SU-DHL-6 (cell line): ENCODE results near the gene DSCAML1.

Source experiments
- H2AFZ ChIP-seq: fragments of 200-600 bp; sonication (generic); 2 replicates; pipeline ENCODE4 v1.6.1; 2014; ENCODE audit warnings: low read depth, mild to moderate bottlenecking, moderate library complexity, mixed read lengths, antibody characterized with exemption, low read length; ENCODE audit not compliant: severe bottlenecking
- H3F3A ChIP-seq: fragments of 200-600 bp; shearing (Covaris generic); 2 replicates; pipeline ENCODE4 v1.6.0; 2016; ENCODE audit warnings: antibody characterized with exemption, mild to moderate bottlenecking; ENCODE audit not compliant: insufficient read depth
- H3K27ac ChIP-seq: fragments of 200-600 bp; sonication (generic); 2 replicates; pipeline ENCODE4 v1.5.1; 2016; ENCODE audit warnings: low read depth, mild to moderate bottlenecking, low read length, moderate library complexity, mixed read lengths
- H3K27me3 ChIP-seq: fragments of 200-600 bp; sonication (generic), shearing (Covaris generic); 2 replicates; pipeline ENCODE4 v1.6.0; 2014; ENCODE audit warnings: mild to moderate bottlenecking, low read length
- H3K36me3 ChIP-seq: fragments of 200-600 bp; sonication (generic); 2 replicates; pipeline ENCODE4 v1.6.1; 2014; ENCODE audit warnings: mild to moderate bottlenecking, low read length, mixed read lengths
- H3K4me2 ChIP-seq: fragments of 300-600, 200-600 bp; shearing (Covaris generic), sonication (generic); 2 replicates; pipeline ENCODE4 v1.6.0; 2014; ENCODE audit warnings: low read length, low read depth, mild to moderate bottlenecking; ENCODE audit not compliant: poor library complexity, severe bottlenecking
- H3K4me3 ChIP-seq: fragments of 200-600 bp; sonication (generic); 2 replicates; pipeline ENCODE4 v1.5.1; 2014; ENCODE audit warnings: antibody characterized with exemption, low read length, mild to moderate bottlenecking, mixed read lengths; ENCODE audit not compliant: insufficient read depth, poor library complexity, severe bottlenecking
- H3K79me2 ChIP-seq: fragments of 200-600 bp; sonication (generic); 2 replicates; pipeline ENCODE4 v1.6.1; 2014; ENCODE audit warnings: mild to moderate bottlenecking, low read length, moderate library complexity; ENCODE audit not compliant: insufficient read depth
- H3K9ac ChIP-seq: fragments of 200-600 bp; sonication (generic); 2 replicates; pipeline ENCODE4 v1.7.0; 2014; ENCODE audit warnings: mild to moderate bottlenecking, low read length
- H3K9me2 ChIP-seq: fragments of 200-600 bp; sonication (generic); replicated peaks from 2 replicates; pipeline ENCODE4 v1.6.1; 2014; ENCODE audit warnings: low read length; ENCODE audit not compliant: insufficient read depth
- H3K9me3 ChIP-seq: fragments of 200-600 bp; sonication (generic); 2 replicates; pipeline ENCODE4 v1.6.1; 2014; ENCODE audit warnings: low read length, mixed read lengths; ENCODE audit not compliant: insufficient read depth
- H4K20me1 ChIP-seq: fragments of 200-600 bp; sonication (generic); 2 replicates; pipeline ENCODE4 v1.6.1; 2014; ENCODE audit warnings: low read depth, mild to moderate bottlenecking, antibody characterized with exemption, low read length, moderate library complexity, mixed read lengths
- CTCF ChIP-seq: fragments of 200-600 bp; sonication (generic); IDR thresholded peaks from one replicate; pipeline ENCODE4 v1.5.1; 2017; ENCODE audit warnings: antibody characterized with exemption, mild to moderate bottlenecking, low read length, moderate library complexity; ENCODE audit not compliant: insufficient read depth, poor library complexity, severe bottlenecking
- EZH2phosphoT487 ChIP-seq: fragments of 200-600 bp; sonication (generic), shearing (Covaris generic); conservative IDR thresholded peaks from 2 replicates; pipeline ENCODE4 v1.6.1; 2018; ENCODE audit warnings: mild to moderate bottlenecking, antibody characterized with exemption, low read length, moderate library complexity, mixed read lengths

Gene DSCAML1

GRCh38 chr11:117462183-117462863 lies 334.7 kb downstream of the DSCAML1 start:
- TF ChIP-seq EZH2phosphoT487, result no peak
- TF ChIP-seq CTCF, result no peak
- Histone ChIP-seq H2AFZ (no peak overlapping the region), H3K4me2 (no peak overlapping the region), H3K9me2 (no peaks in the 10 kb centered on the region), H3F3A (no peaks in the 10 kb centered on the region), H3K9ac (no peak overlapping the region), H4K20me1 (no peaks in the 10 kb centered on the region), H3K27me3 (no peaks in the 10 kb centered on the region), H3K4me3 (no peak overlapping the region), H3K9me3 (no peaks in the 10 kb centered on the region), H3K27ac (no peak overlapping the region), H3K36me3 (no peaks in the 10 kb centered on the region), H3K79me2 (no peaks in the 10 kb centered on the region)

GRCh38 chr11:117461396-117462182 lies 335.4 kb downstream of the DSCAML1 start:
- Histone ChIP-seq H3K79me2 (no peaks in the 10 kb centered on the region), H3K36me3 (no peaks in the 10 kb centered on the region), H3K27ac (no peak overlapping the region), H3K4me2 (no peak overlapping the region), H3K9ac (no peak overlapping the region), H4K20me1 (no peaks in the 10 kb centered on the region), H3K9me3 (no peaks in the 10 kb centered on the region), H3K27me3 (no peaks in the 10 kb centered on the region), H3K9me2 (no peaks in the 10 kb centered on the region), H3F3A (no peaks in the 10 kb centered on the region), H2AFZ (no peak overlapping the region), H3K4me3 (no peak overlapping the region)
- TF ChIP-seq EZH2phosphoT487 (no peak), CTCF (no peak)

- Histone ChIP-seq H3F3A (no peaks in the 10 kb centered on the region), H3K9ac (no peak overlapping the region), H3K79me2 (no peaks in the 10 kb centered on the region), H3K9me3 (no peaks in the 10 kb centered on the region), H2AFZ (no peak overlapping the region), H3K4me3 (no peak overlapping the region), H3K36me3 (no peaks in the 10 kb centered on the region), H4K20me1 (no peaks in the 10 kb centered on the region), H3K27ac (no peak overlapping the region), H3K9me2 (no peaks in the 10 kb centered on the region), H3K4me2 (no peak overlapping the region), H3K27me3 (no peaks in the 10 kb centered on the region)
- TF ChIP-seq CTCF (no peak), EZH2phosphoT487 (no peak)
These were observed 337.1 kb downstream of the DSCAML1 start for GRCh38 chr11:117459979-117460300.
